CD4-positive, alpha-beta T cell (primary cell): ENCODE results near the gene ABCG2. TPM values are rescaled to one million over a fixed set of nuclear protein-coding genes. Genes with fewer than 3 reads are reported as not detected.

Experiments used
- ATAC-seq: fragments of 200-7000 bp; cut with Tn5 transposase; one replicate; pipeline ENCODE4 v1.10.0; 2022; ENCODE audit warnings: mild to moderate bottlenecking; ENCODE audit not compliant: poor library complexity
- CTCF ChIA-PET: fragments of 350-600 bp; sonication (Branson Sonifier 250); formaldehyde crosslinking; loops from one replicate; lab custom pipeline; 2021; ENCODE audit warnings: antibody characterized with exemption, inconsistent platforms; lab: Charles Lee
- POLR2A ChIA-PET: fragments of 350-600 bp; sonication (Branson Sonifier 250); formaldehyde crosslinking; loops from one replicate; lab custom pipeline; 2021; ENCODE audit warnings: antibody characterized with exemption, inconsistent platforms; lab: Charles Lee
- DNase-seq, 14 experiments: peaks; one replicate each; pipeline ENCODE4 v3.0.0-alpha.2; 2013 to 2020; ENCODE audit warnings: mixed read lengths in 2 of 14
- H3K27ac ChIP-seq, 2 donors: one replicate each; pipeline versions ENCODE4 v1.5.1 to v1.7.0; 2013; ENCODE audit warnings: low read length in 2 of 2, low read depth in 1 of 2, mild to moderate bottlenecking in 1 of 2
- H3K27me3 ChIP-seq, 2 experiments: 1 replicate in 1 of 2; 2 replicates in 1 of 2; pipeline versions ENCODE4 v1.6.1 to v1.7.0; 2013; ENCODE audit warnings: low read length in 2 of 2, control low read depth in 1 of 2, mild to moderate bottlenecking in 1 of 2, moderate library complexity in 1 of 2; ENCODE audit not compliant: insufficient read depth in 2 of 2, control insufficient read depth in 1 of 2
- H3K36me3 ChIP-seq: one replicate; pipeline ENCODE4 v1.6.1; 2013; ENCODE audit warnings: low read length, control low read depth; ENCODE audit not compliant: insufficient read depth
- H3K4me1 ChIP-seq: one replicate; pipeline ENCODE4 v1.6.1; 2013; ENCODE audit warnings: low read length, control low read depth; ENCODE audit not compliant: insufficient read depth
- H3K4me3 ChIP-seq: one replicate; pipeline ENCODE4 v1.5.1; 2013; ENCODE audit warnings: mild to moderate bottlenecking, low read length, moderate library complexity
- H3K9me3 ChIP-seq, 2 experiments: 1 replicate in 1 of 2; 2 replicates in 1 of 2; pipeline versions ENCODE4 v1.6.1 to v1.7.0; 2013; ENCODE audit warnings: low read length in 2 of 2, mild to moderate bottlenecking in 2 of 2, control low read depth in 1 of 2, moderate library complexity in 1 of 2; ENCODE audit not compliant: control insufficient read depth in 1 of 2, insufficient read depth in 1 of 2
- H3K27ac Mint-ChIP-seq: one replicate; pipeline ENCODE4 v1.8.0; 2020; ENCODE audit warnings: mixed read lengths
- H3K27me3 Mint-ChIP-seq: one replicate; pipeline ENCODE4 v1.8.0; 2021; ENCODE audit warnings: mixed read lengths
- H3K36me3 Mint-ChIP-seq: one replicate; pipeline ENCODE4 v1.8.0; 2021; ENCODE audit warnings: low read depth, mixed read lengths
- H3K4me1 Mint-ChIP-seq: one replicate; pipeline ENCODE4 v1.8.0; 2021; ENCODE audit warnings: low read depth, mixed read lengths
- H3K4me3 Mint-ChIP-seq: one replicate; pipeline ENCODE4 v1.8.0; 2020; ENCODE audit warnings: mild to moderate bottlenecking, mixed read lengths
- H3K9me3 Mint-ChIP-seq: one replicate; pipeline ENCODE4 v1.8.0; 2020; ENCODE audit warnings: mixed read lengths
- intact Hi-C, 2 experiments: fragments of 100-400 bp; cut with DNase I in 1 of 2; cut with micrococcal nuclease in 1 of 2; formaldehyde crosslinking; loops; one replicate each; pipeline versions ENCODE4 v1.15.1 to v1.9.0; 2023 to 2025; cut with DNase I, micrococcal nuclease
- total RNA-seq, 174 experiments: library from RNA in 2 of 174; stranded (reverse) in 2 of 174; gene quantifications; one replicate each; pipeline ENCODE4 v1.2.3 and lab custom pipeline; 2021 to 2026
- TF ChIP-seq, protein P1 (sequence below): fragments of 200-600 bp; IDR thresholded peaks from one replicate; pipeline ENCODE4 v1.8.0; 2022; ENCODE audit warnings: antibody characterized with exemption, mild to moderate bottlenecking

The ABCG2 gene
- total RNA-seq, 2 experiments from 2014 or later = not detected

DNA sequence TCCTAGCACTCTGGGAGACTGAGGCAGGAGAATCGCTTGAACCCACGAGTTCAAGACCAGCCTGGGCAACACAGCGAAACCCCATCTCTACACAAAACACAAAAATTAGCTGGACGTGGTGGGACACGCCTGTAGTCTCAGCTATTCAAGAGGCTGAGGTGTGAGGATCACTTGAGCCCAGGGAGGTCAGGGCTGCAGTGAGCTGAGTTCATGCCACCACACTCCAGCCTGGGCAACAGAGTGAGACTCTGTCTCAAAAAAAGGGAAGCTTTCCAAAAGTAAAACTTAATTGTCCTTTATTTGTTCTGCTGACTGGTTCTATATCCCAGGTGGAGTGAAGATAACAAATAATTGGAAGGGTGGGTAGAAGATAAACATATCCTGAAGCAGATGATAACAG is 45.6 kb downstream of the ABCG2 start:
- ChIA-PET POLR2A (no interaction called here), CTCF (no interaction called here)
- no peaks in the 10 kb centered on the region for H3K36me3 ChIP-seq
- intact Hi-C loops = no loop called here
- DNase-seq (no peak), ATAC-seq (no peak)
- H3K27me3 ChIP-seq = no peaks in the 10 kb centered on the region
- no peak overlapping the region for H3K4me3 ChIP-seq
- H3K4me3 Mint-ChIP-seq = no peak overlapping the region
- H3K36me3 Mint-ChIP-seq = no peaks in the 10 kb centered on the region
- no peak overlapping the region for H3K27ac ChIP-seq
- H3K27ac Mint-ChIP-seq = no peak overlapping the region
- no peaks in the 10 kb centered on the region for H3K4me1 ChIP-seq
- no peaks in the 10 kb centered on the region for H3K27me3 Mint-ChIP-seq
- H3K4me1 Mint-ChIP-seq = no peaks in the 10 kb centered on the region
- H3K9me3 Mint-ChIP-seq = peaks cover 2% of the 10 kb centered on the region
- TF ChIP-seq, protein P1, sequence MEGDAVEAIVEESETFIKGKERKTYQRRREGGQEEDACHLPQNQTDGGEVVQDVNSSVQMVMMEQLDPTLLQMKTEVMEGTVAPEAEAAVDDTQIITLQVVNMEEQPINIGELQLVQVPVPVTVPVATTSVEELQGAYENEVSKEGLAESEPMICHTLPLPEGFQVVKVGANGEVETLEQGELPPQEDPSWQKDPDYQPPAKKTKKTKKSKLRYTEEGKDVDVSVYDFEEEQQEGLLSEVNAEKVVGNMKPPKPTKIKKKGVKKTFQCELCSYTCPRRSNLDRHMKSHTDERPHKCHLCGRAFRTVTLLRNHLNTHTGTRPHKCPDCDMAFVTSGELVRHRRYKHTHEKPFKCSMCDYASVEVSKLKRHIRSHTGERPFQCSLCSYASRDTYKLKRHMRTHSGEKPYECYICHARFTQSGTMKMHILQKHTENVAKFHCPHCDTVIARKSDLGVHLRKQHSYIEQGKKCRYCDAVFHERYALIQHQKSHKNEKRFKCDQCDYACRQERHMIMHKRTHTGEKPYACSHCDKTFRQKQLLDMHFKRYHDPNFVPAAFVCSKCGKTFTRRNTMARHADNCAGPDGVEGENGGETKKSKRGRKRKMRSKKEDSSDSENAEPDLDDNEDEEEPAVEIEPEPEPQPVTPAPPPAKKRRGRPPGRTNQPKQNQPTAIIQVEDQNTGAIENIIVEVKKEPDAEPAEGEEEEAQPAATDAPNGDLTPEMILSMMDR = no peak
- no peaks in the 10 kb centered on the region for H3K9me3 ChIP-seq

DNA sequence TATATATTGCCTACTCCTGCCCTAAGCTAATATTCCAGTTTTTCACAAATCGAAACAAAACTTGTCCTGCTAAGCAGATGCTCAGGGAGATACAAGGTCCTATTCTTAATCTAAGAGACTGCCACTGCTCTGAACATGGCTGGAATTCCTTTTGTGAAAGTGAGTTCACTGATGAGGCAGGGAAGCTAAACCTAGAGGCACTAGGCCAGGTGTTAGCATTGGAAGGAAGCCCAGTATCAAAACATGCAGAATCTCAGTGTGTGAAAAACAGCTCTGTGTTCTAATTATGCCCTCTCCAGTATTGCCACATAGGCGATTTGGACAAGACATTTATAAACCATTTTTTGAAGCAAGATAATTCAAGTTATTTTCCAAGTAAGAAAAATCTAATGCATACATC is 47.6 kb downstream of the ABCG2 start:
- intact Hi-C loops = no loop called here
- no peaks in the 10 kb centered on the region for H3K27me3 Mint-ChIP-seq

DNA sequence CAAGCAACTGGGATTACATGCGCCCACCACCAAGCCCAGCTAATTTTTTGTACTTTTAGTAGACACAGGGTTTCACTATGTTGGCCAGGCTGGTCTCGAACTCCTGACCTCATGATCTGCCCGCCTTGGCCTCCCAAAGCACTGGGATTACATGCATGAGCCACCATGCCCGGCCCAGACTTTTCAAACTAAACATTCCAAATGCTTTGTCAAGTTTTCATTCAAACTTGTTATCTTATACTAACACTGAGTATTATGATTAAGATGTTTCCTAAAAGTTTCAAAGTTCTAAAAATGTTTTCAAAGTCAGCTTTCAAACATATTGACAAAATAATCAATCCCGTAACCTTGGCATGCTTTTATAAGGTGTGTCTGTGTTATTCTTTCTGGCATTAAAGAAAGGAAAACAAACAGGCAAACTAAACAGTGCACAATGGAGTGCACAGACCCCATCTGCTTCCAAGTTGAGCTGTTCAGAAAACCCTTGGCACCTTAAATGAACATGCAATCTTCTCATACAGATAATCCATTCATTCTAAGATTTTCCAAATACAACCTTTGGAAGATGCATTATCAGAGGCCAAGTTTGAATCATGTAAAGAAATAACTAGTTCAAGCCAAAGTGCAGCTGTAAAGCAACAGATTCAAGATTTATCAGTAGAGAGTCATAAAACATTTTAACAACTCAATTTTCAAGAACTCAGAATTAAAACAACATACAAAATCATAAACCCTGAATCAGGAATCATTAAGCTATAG is 49.1 kb downstream of the ABCG2 start:
- Histone ChIP-seq H3K27ac (no peak overlapping the region), H3K4me3 (no peak overlapping the region), H3K36me3 (no peaks in the 10 kb centered on the region), H3K9me3 (no peaks in the 10 kb centered on the region), H3K4me1 (no peaks in the 10 kb centered on the region), H3K27me3 (no peaks in the 10 kb centered on the region)
- TF ChIP-seq, protein P1 = no peak
- no peak overlapping the region for H3K4me3 Mint-ChIP-seq
- no peaks in the 10 kb centered on the region for H3K36me3 Mint-ChIP-seq
- H3K9me3 Mint-ChIP-seq = no peaks in the 10 kb centered on the region
- no peak for DNase-seq
- intact Hi-C loops = no loop called here
- H3K27me3 Mint-ChIP-seq = no peaks in the 10 kb centered on the region
- ATAC-seq = no peak
- ChIA-PET CTCF (no interaction called here), POLR2A (interaction anchor here (0.7 kb wide), 1 partner anchor 1255 kb away, joined by 3 read pairs; no protein-coding TSS in a partner anchor)
- no peak overlapping the region for H3K27ac Mint-ChIP-seq
- no peaks in the 10 kb centered on the region for H3K4me1 Mint-ChIP-seq

More for the DNA sequence above, 47.6 kb downstream of the ABCG2 start:
- Mint-ChIP-seq H3K27ac (no peak overlapping the region), H3K9me3 (no peaks in the 10 kb centered on the region), H3K4me1 (no peaks in the 10 kb centered on the region), H3K4me3 (no peak overlapping the region), H3K36me3 (no peaks in the 10 kb centered on the region)
- CTCF ChIA-PET = interaction anchor here (0.6 to 0.7 kb wide), 2 partner anchors 24 to 768 kb away, joined by 3 read pairs; no protein-coding TSS in a partner anchor
- TF ChIP-seq, protein P1 = no peak
- POLR2A ChIA-PET = interaction anchor here (0.6 kb wide), 1 partner anchor 464 kb away, joined by 3 read pairs; no protein-coding TSS in a partner anchor
- DNase-seq (no peak), ATAC-seq (no peak)
- Histone ChIP-seq H3K27ac (no peak overlapping the region), H3K4me3 (no peak overlapping the region), H3K27me3 (no peaks in the 10 kb centered on the region), H3K4me1 (no peaks in the 10 kb centered on the region), H3K36me3 (no peaks in the 10 kb centered on the region), H3K9me3 (no peaks in the 10 kb centered on the region)
